ENCODE data around the gene COBLL1.
"Not testable (repeated sequence)": the region's sequence is repeated elsewhere in the genome, so short reads cannot be mapped to it uniquely, and the experiment has no call there.

The COBLL1 gene

DNA sequence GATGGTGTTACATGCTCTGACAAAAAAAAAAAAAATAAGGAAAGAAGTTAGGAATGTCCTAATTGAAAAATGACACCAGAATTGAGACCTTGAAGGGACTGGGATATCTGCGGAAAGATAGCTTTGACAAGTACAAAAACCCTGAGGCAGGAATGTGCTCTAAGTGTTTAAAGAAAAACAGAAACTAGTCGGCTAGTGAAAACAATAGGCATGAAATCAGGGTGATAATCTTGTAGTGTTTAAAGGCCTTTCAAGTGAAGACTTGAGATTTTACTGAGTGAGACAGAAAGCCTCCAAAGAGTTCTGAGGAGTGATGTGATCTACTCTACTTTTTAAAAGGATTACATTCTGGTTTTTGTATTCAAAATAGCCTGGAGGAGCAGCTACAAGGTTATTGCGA, 107.4 kb downstream of the COBLL1 start:
- Histone ChIP-seq H3K36me3 (ENCODE audit: insufficient read depth, low read length) (no peaks in the 10 kb centered on the region), H3K4me1 (ENCODE audit: insufficient read depth, low read length) (peaks cover 13% of the 10 kb centered on the region), H3K9ac (ENCODE audit: low read depth, low read length) (no peak overlapping the region), H3K27ac (ENCODE audit: low read depth, low read length) (no peak overlapping the region; the same call in 1 of the 2 replicates), H3K9me3 (ENCODE audit: insufficient read depth, low read depth, low read length) (no peaks in the 10 kb centered on the region), H3K4me3 (ENCODE audit: low read length) (no peak overlapping the region), H3K27me3 (ENCODE audit: insufficient read depth, low read length) (no peaks in the 10 kb centered on the region)
- 79% methylated on average over 3 of the region's 3 CpGs for WGBS

DNA sequence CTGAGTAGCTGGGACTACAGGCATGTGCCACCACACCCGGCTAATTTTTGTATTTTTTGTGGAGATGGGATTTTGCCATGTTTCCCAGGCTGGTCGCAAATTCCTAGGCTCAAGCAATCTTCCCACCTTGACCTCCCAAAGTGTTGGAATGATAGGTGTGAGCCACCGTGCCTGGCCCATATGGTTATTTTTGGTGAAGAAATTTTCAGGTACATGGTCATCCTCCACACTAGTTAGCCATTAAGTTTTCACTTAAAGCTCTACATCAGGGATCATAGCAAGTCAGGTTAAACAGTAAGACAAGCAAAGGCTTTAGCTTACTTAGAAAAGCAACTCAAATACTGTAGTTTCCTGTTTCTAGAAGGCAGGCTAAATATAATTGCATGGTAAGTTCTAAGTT, 116.1 kb downstream of the COBLL1 start:
- Histone ChIP-seq H3K9ac (ENCODE audit: low read depth, low read length) (no peak overlapping the region), H3K9me3 (ENCODE audit: insufficient read depth, low read depth, low read length) (no peaks in the 10 kb centered on the region), H3K4me3 (ENCODE audit: low read length) (no peak overlapping the region), H3K4me1 (ENCODE audit: insufficient read depth, low read length) (no peaks in the 10 kb centered on the region), H3K27me3 (ENCODE audit: insufficient read depth, low read length) (no peaks in the 10 kb centered on the region), H3K36me3 (ENCODE audit: insufficient read depth, low read length) (no peaks in the 10 kb centered on the region), H3K27ac (ENCODE audit: low read depth, low read length) (no peak overlapping the region)
- WGBS = 68% methylated on average over 3 of the region's 3 CpGs

DNA sequence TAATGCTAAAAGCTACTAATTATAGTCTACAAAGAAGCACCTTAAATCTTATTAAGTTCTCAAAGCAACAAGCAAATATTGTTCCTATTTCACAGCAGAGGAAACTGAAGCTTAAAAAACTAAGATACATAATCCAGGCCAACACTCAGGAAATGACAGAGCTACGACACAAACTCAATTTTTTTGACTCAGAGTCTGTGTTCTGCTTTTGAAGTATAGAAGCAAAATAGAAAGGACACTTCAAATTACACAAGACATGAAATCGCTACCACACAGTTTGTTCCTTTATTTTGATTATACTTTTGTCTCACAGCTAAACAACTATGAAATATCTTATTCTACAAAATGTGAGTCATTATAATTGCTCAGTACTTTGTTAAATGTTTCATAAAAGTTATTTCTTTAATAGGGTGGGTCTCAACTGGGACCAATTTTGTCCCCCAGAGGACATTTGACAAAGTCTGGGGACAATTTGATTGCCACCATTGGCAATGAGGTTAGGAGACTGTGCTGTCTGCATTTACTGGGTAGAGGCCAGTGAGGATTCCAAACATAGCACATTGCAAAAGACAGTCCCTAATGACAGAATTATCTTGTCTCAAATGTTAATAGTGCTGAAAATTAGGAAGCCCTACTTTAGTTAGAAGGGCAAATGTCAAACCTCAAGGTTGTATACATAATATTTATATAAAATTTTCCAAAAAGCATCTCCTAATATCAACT, 118.8 kb downstream of the COBLL1 start:
- no peak overlapping the region for H3K27ac ChIP-seq (ENCODE audit: low read depth, low read length)
- no peaks in the 10 kb centered on the region for H3K27me3 ChIP-seq (ENCODE audit: insufficient read depth, low read length)
- no peaks in the 10 kb centered on the region for H3K9me3 ChIP-seq (ENCODE audit: insufficient read depth, low read depth, low read length)
- H3K36me3 ChIP-seq (ENCODE audit: insufficient read depth, low read length) = no peaks in the 10 kb centered on the region
- WGBS = 95% methylated on average over 1 of the region's 2 CpGs
- no peak overlapping the region for H3K9ac ChIP-seq (ENCODE audit: low read depth, low read length)
- H3K4me3 ChIP-seq (ENCODE audit: low read length) = no peak overlapping the region
- H3K4me1 ChIP-seq (ENCODE audit: insufficient read depth, low read length) = no peaks in the 10 kb centered on the region

DNA sequence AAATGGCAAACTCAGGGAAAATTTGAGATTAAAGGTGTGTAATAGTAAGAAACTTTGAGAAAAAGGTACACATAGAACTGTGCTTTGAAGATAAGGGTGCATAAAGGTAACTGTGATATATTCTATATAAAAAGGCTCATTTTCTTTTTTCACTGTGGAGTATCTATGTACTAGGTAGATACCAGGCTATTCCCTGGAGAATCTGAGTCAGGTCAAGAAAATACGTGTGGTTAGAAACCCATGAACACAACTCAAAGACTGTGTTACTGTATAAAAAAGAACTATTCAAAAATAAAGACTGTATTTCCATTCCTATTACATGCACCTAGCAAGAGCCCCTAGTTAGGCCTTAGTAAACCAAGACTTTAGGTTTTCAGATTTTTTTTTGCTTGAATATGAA, 120.2 kb downstream of the COBLL1 start:
- Histone ChIP-seq H3K4me3 (ENCODE audit: low read length) (no peak overlapping the region), H3K4me1 (ENCODE audit: insufficient read depth, low read length) (no peaks in the 10 kb centered on the region), H3K36me3 (ENCODE audit: insufficient read depth, low read length) (no peaks in the 10 kb centered on the region), H3K27me3 (ENCODE audit: insufficient read depth, low read length) (no peaks in the 10 kb centered on the region), H3K9ac (ENCODE audit: low read depth, low read length) (no peak overlapping the region), H3K9me3 (ENCODE audit: insufficient read depth, low read depth, low read length) (no peaks in the 10 kb centered on the region), H3K27ac (ENCODE audit: low read depth, low read length) (no peak overlapping the region)
- no CpG with 5 or more reads among the region's 1 CpG for WGBS

DNA sequence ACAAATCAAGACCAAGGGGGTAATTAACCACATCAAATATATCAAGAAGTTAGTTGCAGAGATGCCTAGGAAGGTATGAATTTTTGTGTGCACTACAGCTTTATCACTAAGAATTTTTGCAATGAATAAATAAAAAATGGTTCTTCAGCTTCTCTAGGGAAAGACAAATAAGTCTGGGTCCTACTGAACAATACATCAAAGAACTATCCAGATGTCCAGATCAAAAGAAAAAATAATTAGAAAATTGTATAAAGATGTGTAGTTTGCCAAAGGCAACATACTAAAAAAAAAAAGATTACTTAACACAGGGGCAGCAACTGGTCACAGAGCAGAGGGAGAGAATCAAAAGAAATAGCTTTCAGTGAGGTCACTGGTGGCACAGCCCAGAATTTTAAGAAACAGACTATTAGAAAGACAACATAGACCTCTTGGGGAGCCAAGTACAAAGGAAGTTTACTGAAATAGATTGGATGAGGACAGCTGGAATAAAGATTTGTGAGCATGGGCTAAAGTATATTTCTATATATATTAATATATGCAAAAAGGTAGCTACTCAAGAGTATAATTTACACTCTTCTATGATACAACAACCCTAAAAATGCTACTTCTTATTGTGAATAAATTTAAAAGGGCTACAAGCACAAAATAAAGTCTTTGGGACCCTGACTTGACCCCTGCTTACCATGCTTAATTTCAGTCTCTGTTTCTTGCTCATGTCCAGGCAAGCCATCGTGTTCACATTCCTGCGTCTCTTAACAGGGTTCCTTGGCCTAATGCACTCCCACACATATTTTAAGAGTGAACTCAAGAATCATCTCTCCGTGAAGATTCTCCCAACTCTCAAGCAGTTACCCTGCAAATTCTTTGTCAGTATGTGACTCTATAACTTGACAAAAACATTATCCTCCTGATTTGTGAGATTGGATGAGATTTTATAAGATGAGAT, 121.4 kb downstream of the COBLL1 start:
- H3K27me3 ChIP-seq (ENCODE audit: insufficient read depth, low read length) = no peaks in the 10 kb centered on the region
- H3K27ac ChIP-seq (ENCODE audit: low read depth, low read length) = no peak overlapping the region
- H3K9me3 ChIP-seq (ENCODE audit: insufficient read depth, low read depth, low read length) = no peaks in the 10 kb centered on the region
- no peak overlapping the region for H3K9ac ChIP-seq (ENCODE audit: low read depth, low read length)
- H3K4me1 ChIP-seq (ENCODE audit: insufficient read depth, low read length) = no peaks in the 10 kb centered on the region
- 88% methylated on average over 3 of the region's 3 CpGs for WGBS
- no peak overlapping the region for H3K4me3 ChIP-seq (ENCODE audit: low read length)
- no peaks in the 10 kb centered on the region for H3K36me3 ChIP-seq (ENCODE audit: insufficient read depth, low read length)

DNA sequence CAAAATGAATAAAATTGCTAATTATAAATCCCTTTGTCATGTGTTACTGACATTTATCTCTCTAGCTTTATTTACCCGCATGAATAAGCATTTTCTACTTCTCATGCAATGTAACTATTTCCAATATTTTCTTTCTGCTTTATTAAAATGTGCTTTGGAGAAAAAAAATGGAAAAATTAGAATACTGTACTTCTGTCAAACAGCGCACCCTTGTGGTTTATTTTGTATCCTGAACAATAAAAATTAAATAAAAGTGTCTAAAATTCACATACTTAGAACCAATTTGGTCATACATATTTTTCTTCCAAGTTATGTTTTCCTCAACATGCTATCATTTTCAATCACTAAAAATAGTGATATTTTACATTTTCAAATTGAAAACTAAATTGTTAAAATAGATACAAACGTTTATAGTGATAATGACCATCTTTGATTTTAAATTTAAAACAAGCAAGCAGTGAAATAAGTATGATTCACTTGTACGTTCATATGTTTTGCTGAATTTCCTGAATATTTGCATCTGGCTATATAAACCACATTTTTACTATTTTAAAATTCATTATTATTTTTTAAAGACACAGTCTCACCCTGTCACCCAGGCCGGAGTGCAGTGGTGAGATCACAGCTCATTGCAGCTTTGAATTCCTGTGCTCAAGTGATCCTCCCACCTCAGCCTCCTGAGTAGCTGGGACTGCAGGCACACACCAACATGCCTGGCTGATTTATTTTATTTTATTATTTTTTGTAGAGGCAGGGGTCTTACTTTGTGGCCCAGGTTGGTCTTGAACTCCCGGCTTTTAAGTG, 124.4 kb downstream of the COBLL1 start:
- H3K4me3 ChIP-seq (ENCODE audit: low read length) = no peak overlapping the region
- H3K4me1 ChIP-seq (ENCODE audit: insufficient read depth, low read length) = no peaks in the 10 kb centered on the region
- 100% methylated on average over 3 of the region's 6 CpGs for WGBS
- H3K36me3 ChIP-seq (ENCODE audit: insufficient read depth, low read length) = no peaks in the 10 kb centered on the region
- H3K27me3 ChIP-seq (ENCODE audit: insufficient read depth, low read length) = no peaks in the 10 kb centered on the region
- H3K9me3 ChIP-seq (ENCODE audit: insufficient read depth, low read depth, low read length) = no peaks in the 10 kb centered on the region
- H3K9ac ChIP-seq (ENCODE audit: low read depth, low read length) = no peak overlapping the region
- H3K27ac ChIP-seq (ENCODE audit: low read depth, low read length) = no peak overlapping the region

DNA sequence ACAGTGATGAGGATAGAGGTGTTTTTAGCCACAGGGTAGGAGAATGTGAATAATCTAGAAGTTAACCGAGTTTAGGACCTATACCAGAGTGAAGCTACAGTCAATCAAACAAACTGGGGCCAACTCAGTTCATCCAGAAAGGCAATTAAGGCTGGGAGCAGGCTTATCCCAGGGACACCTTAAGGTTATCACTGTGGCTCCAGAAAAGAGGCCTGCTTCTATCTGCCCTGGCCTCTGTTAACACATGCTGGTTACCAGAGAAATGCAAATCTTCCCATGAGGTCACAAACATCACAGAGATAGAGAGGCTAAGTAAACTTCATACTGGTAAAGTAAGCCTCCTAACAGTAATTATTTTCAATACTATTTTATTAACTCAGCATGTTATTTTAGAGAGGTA, 127.2 kb downstream of the COBLL1 start:
- Histone ChIP-seq H3K27ac (ENCODE audit: low read depth, low read length) (no peak overlapping the region), H3K36me3 (ENCODE audit: insufficient read depth, low read length) (no peaks in the 10 kb centered on the region), H3K9ac (ENCODE audit: low read depth, low read length) (no peak overlapping the region), H3K9me3 (ENCODE audit: insufficient read depth, low read depth, low read length) (no peaks in the 10 kb centered on the region), H3K4me1 (ENCODE audit: insufficient read depth, low read length) (no peaks in the 10 kb centered on the region), H3K27me3 (ENCODE audit: insufficient read depth, low read length) (no peaks in the 10 kb centered on the region), H3K4me3 (ENCODE audit: low read length) (no peak overlapping the region)
- WGBS = 83% methylated on average over 1 of the region's 1 CpG

DNA sequence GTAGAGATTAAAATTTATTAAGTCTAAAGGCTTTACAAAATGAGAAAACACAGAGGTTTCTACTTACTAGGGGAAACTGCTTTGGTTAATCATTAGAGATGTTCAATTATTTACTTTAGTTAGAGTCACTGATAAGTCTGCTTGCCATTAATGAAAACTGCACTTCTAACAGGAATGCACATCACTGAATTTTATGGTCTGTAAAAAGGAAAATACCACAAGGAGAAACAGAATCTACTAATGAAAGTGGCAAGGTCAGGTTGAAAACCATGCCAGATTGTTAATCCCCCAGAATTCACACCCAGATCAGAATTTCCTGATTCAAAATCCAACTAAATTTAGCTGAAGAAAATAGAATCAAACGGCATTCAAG, 129.9 kb downstream of the COBLL1 start:
- no peaks in the 10 kb centered on the region for H3K27me3 ChIP-seq (ENCODE audit: insufficient read depth, low read length)
- H3K9me3 ChIP-seq (ENCODE audit: insufficient read depth, low read depth, low read length) = no peaks in the 10 kb centered on the region
- no peaks in the 10 kb centered on the region for H3K36me3 ChIP-seq (ENCODE audit: insufficient read depth, low read length)
- H3K4me1 ChIP-seq (ENCODE audit: insufficient read depth, low read length) = no peaks in the 10 kb centered on the region
- H3K4me3 ChIP-seq (ENCODE audit: low read length) = no peak overlapping the region
- H3K9ac ChIP-seq (ENCODE audit: low read depth, low read length) = no peak overlapping the region
- WGBS = 86% methylated on average over 1 of the region's 1 CpG
- no peak overlapping the region for H3K27ac ChIP-seq (ENCODE audit: low read depth, low read length)

DNA sequence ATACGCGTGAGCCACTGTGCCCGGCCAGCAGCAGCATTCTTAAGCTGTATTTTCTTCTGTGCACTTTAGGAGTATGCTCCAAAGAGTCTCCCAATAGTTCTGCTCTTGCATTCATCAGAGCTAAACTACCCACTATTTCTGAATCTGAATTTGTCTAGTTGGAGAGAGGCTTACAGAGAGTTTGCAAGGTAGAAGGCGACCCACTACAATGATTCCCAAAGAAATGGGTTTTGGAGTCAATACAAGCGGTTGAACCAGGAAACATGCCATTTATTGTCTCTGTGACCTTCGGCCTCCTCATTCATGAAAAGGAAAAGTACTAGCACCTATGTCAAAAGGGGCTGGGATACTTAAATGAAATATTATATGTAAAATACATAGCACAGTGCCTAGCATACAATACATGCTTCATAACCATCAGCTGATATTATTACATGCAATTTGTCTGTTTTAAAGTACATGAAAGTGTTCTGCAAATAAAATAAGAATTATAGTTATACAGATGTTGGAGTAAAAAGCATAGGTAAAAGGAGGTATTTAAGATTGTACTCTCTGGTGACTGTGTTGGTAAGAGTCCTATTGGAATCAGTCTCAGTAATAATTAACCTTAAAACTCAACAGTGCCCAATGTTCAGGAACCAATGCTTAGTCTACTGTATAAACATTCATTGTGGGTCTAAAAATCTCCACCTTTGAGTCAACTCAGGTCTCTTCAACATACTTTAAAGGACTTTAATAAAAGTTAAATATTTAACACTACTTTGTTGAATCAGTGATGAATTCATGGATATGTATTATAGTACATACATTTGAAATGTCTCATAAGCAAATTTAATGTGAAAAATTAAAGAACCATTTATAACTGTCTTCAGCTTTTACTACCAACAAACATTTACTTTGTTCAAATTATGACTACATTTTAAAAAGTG, 130.5 kb downstream of the COBLL1 start:
- H3K9ac ChIP-seq (ENCODE audit: low read depth, low read length) = no peak overlapping the region
- no peak overlapping the region for H3K4me3 ChIP-seq (ENCODE audit: low read length)
- no peak overlapping the region for H3K27ac ChIP-seq (ENCODE audit: low read depth, low read length)
- no peaks in the 10 kb centered on the region for H3K4me1 ChIP-seq (ENCODE audit: insufficient read depth, low read length)
- no peaks in the 10 kb centered on the region for H3K36me3 ChIP-seq (ENCODE audit: insufficient read depth, low read length)
- no peaks in the 10 kb centered on the region for H3K27me3 ChIP-seq (ENCODE audit: insufficient read depth, low read length)
- 94% methylated on average over 6 of the region's 6 CpGs for WGBS
- H3K9me3 ChIP-seq (ENCODE audit: insufficient read depth, low read depth, low read length) = no peaks in the 10 kb centered on the region

DNA sequence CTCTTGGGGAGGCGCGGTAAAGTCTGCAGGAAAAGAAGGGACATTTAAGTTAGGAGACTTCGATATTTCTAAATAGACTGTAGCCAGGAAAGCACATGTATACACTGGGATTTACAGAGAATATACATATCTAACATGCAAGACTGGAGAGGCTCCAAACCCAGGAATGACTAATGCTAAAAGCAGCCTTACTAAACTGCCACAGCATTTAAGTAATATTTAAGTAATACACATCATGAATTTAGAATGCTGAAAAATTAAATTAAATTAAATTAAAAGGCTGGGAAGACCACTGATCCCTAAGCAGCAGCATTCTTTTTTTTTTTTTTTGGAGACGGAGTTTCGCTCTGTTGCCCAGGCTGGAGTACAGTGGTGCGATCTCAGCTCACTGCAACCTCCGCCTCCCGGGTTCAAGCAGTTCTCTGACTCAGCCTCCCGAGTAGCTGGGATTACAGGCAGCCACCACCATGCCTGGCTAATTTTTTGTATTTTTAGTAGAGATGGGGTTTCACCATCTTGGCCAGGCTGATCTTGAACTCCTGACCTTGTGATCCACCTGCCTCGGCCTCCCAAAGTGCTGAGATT, 131.3 kb downstream of the COBLL1 start:
- H3K4me1 ChIP-seq (ENCODE audit: insufficient read depth, low read length); H3K9ac ChIP-seq (ENCODE audit: low read depth, low read length); H3K9me3 ChIP-seq (ENCODE audit: insufficient read depth, low read depth, low read length); H3K27me3 ChIP-seq (ENCODE audit: insufficient read depth, low read length); H3K36me3 ChIP-seq (ENCODE audit: insufficient read depth, low read length); H3K4me3 ChIP-seq (ENCODE audit: low read length); H3K27ac ChIP-seq (ENCODE audit: low read depth, low read length): not testable (repeated sequence)
- WGBS = 96% methylated on average over 10 of the region's 10 CpGs

Measured in HUES64 (cell line).